Right lobe of liver (tissue), 6 donors: ENCODE results near the gene C1orf56. TPM values are rescaled to one million over a fixed set of nuclear protein-coding genes. Genes with fewer than 3 reads are reported as not detected.
A peak's percentile ranks its signal among the peaks of the same experiment; 100 is the strongest.

ENCODE experiments used
- ATAC-seq, 4 donors: fragments of 200-7000 bp; cut with Tn5 transposase; one replicate each; pipeline ENCODE4 v1.9.1; 2020; ENCODE audit warnings: mild to moderate bottlenecking in 4 of 4, moderate library complexity in 4 of 4
- DNase-seq, 3 donors: peaks; one replicate each; pipeline ENCODE4 v3.0.0-alpha.2; 2020
- H3K27ac ChIP-seq, 3 donors: fragments of 200-600 bp; one replicate each; pipeline ENCODE4 v1.8.0; 2022
- H3K27me3 ChIP-seq, 2 donors: fragments of 200-600 bp; one replicate each; pipeline ENCODE4 v1.8.0; 2022
- H3K36me3 ChIP-seq, 4 donors: fragments of 200-600 bp; sonication (generic) in 1 of 4; one replicate each; pipeline versions ENCODE4 v1.5.1 to v1.8.0; 2017 to 2022; ENCODE audit warnings: control low read depth in 1 of 4
- H3K4me1 ChIP-seq, 4 donors: fragments of 200-600 bp; sonication (generic) in 1 of 4; one replicate each; pipeline versions ENCODE4 v1.5.1 to v1.8.0; 2017 to 2022; ENCODE audit warnings: control low read depth in 1 of 4
- H3K4me3 ChIP-seq, 3 donors: fragments of 200-600 bp; one replicate each; pipeline ENCODE4 v1.8.0; 2022
- H3K9me3 ChIP-seq, 4 donors: fragments of 200-600 bp; sonication (generic) in 1 of 4; one replicate each; pipeline versions ENCODE4 v1.5.1 to v1.8.0; 2017 to 2022; ENCODE audit warnings: control low read depth in 1 of 4
- POLR2A ChIP-seq: fragments of 450-650 bp; IDR thresholded peaks from one replicate; pipeline ENCODE4 v1.6.1; 2017; ENCODE audit warnings: antibody characterized with exemption, mild to moderate bottlenecking
- WGBS: methylation state at CpG from one replicate; pipeline ENCODE4 v1.1.6; 2018; ENCODE audit warnings: low coverage, low lambda C conversion rate; ENCODE audit not compliant: insufficient coverage; ENCODE audit errors: missing lambda C conversion rate; 5-methylcytosine and 5-hydroxymethylcytosine counted together
- intact Hi-C, 2 donors: fragments of 100-400 bp; cut with DNase I; formaldehyde crosslinking; loops; one replicate each; pipeline versions ENCODE4 v1.11.2 to v1.14.1; 2022
- total RNA-seq, 6 experiments: library from RNA; depleted of rRNA in 2 of 6; stranded (reverse); fragments of >200 nt in 2 of 6; fragmentation: NEBNext Ultra II Directional in 3 of 6; extraction: Animal tissue kit (Norgen Biotek cat#: 25700) in 3 of 6; gene quantifications; one replicate each; pipeline versions ENCODE4 v1.1.0 to v1.2.4, GENCODE V29; 2016 to 2023
- TF ChIP-seq, protein P1 (sequence below), 4 donors: fragments of 200-600 bp in 3 of 4; fragments of 450-650 bp in 1 of 4; IDR thresholded peaks; one replicate each; pipeline versions ENCODE4 v1.5.1 to v1.8.0; 2016 to 2022; ENCODE audit warnings: antibody characterized with exemption in 4 of 4, mild to moderate bottlenecking in 2 of 4
- donor health status: DM: no; HTN: yes; CAD: no.
- donor health status: DM: no; HTN: no; CAD: no.
- donor health status: DM: no; HTN: no; CAD: no.
- donor health status: DM: no; HTN: yes; CAD: no.
- donor health status: DM: no; HTN: yes; CAD: no.

The C1orf56 gene
- total RNA-seq, 6 experiments from 2014 or later: 2.4 to 5.7 (median 3.8) TPM

DNA sequence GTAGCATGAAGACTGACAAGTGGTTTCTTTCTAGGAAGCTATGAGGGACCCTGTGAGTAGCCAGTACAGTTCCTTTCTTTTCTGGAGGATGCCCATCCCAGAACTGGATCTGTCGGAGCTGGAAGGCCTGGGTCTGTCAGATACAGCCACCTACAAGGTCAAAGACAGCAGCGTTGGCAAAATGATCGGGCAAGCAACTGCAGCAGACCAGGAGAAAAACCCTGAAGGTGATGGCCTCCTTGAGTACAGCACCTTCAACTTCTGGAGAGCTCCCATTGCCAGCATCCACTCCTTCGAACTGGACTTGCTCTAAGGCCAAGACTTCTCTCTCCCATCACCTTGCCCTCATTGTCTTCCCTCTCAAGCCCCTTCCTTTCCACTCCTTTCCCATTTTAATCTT lies 19.6 kb downstream of the C1orf56 start:
- 90% methylated on average over 4 of the region's 4 CpGs for WGBS
- intact Hi-C loops: no loop called here
- H3K36me3 ChIP-seq: no peaks in the 10 kb centered on the region

DNA sequence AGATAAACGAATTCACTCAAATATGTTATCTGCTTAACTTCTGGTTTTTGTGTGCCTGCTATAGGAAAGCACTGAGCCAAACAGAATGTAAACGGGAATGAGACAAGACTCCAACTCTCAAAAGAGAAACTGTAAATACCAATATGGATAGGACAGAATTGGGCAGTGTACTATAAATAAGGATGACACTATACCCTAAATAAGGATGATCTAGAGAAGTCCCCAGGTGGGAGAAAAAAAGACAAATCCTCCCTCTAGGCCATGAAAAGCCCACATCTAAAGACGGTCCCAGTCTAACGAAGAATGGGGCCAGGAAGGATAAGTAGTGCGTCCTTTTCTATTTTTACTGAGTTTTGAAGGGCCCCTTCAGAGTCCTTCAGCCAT lies 21.5 kb downstream of the C1orf56 start:
- H3K27me3 ChIP-seq: no peaks in the 10 kb centered on the region
- ATAC-seq: no peak
- no peak for DNase-seq
- H3K27ac ChIP-seq: no peak overlapping the region
- TF ChIP-seq, protein P1, sequence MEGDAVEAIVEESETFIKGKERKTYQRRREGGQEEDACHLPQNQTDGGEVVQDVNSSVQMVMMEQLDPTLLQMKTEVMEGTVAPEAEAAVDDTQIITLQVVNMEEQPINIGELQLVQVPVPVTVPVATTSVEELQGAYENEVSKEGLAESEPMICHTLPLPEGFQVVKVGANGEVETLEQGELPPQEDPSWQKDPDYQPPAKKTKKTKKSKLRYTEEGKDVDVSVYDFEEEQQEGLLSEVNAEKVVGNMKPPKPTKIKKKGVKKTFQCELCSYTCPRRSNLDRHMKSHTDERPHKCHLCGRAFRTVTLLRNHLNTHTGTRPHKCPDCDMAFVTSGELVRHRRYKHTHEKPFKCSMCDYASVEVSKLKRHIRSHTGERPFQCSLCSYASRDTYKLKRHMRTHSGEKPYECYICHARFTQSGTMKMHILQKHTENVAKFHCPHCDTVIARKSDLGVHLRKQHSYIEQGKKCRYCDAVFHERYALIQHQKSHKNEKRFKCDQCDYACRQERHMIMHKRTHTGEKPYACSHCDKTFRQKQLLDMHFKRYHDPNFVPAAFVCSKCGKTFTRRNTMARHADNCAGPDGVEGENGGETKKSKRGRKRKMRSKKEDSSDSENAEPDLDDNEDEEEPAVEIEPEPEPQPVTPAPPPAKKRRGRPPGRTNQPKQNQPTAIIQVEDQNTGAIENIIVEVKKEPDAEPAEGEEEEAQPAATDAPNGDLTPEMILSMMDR (IDR thresholded peaks at IDR 0.05): no peak
- TF ChIP-seq POLR2A: no peak
- no peaks in the 10 kb centered on the region for H3K36me3 ChIP-seq
- no peaks in the 10 kb centered on the region for H3K9me3 ChIP-seq
- intact Hi-C loops: no loop called here
- peaks cover 0 to 23% (median 9%) of the 10 kb centered on the region in 4 donors for H3K4me1 ChIP-seq
- 88% methylated on average over 5 of the region's 5 CpGs for WGBS
- H3K4me3 ChIP-seq: no peak overlapping the region

More for the DNA sequence above, 19.6 kb downstream of the C1orf56 start:
- no peak for DNase-seq
- Histone ChIP-seq H3K27ac (no peak overlapping the region), H3K4me1 (peaks cover 0 to 23% (median 9%) of the 10 kb centered on the region in 4 donors), H3K9me3 (no peaks in the 10 kb centered on the region), H3K27me3 (no peaks in the 10 kb centered on the region), H3K4me3 (no peak overlapping the region)
- ATAC-seq: no peak
- no peak for TF ChIP-seq POLR2A
- TF ChIP-seq, protein P1 (IDR thresholded peaks at IDR 0.05): no peak

DNA sequence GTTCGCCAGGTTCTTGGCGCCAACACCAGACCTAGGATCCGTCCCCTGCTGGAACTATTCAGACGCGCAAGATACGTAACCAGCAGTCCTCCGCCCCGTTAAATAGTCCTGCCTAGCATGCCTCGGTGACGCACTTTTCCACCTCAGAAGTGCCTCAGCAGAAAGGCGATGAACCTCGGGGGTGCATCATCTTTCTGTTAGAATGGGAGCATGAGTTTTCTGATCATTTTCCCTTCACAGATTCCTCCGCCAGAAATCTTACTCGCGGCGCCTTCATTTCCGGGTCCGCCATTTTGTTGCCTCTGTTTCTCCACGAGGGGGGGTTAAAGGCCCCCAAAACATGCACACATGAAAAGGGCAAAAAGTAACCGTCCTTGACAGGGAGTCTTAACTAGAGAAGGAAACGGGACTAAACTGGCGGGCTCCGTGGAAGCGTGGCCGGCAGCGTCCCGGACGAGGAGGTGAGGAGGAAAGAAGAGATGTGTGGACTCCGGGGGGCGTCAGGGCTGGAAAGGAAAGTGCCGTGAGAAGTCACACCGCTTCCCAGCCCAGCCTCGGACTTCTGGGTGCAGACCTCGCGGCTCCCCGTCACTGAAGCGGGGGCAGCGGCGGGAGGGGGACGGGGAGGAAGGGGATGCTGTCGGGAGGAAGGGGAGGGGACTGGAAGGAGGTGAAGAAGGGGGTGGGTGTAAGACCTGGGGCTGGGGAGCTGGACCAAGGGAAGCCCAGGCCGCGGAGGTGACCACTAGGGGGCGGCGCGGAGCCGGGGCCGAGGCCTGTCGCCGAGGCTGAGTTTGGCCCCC lies 23.1 kb downstream of the C1orf56 start, which contains the start of gene GABPB2:
Gene GABPB2, plus strand, starts transcription at position 288 of the 803 bp plus-strand sequence. CDS start 17,429 bp downstream, outside the sequence.
- H3K4me3 ChIP-seq: peak within 1 kb of the TSS; percentile 83 to 94 (median 88)
- H3K4me1 ChIP-seq: peaks cover 0 to 13% (median 4%) of the 10 kb centered on the region in 4 donors
- intact Hi-C loops: no loop called here
- no peaks in the 10 kb centered on the region for H3K36me3 ChIP-seq
- TF ChIP-seq POLR2A: peak; percentile 52
- TF ChIP-seq, protein P1 (IDR thresholded peaks at IDR 0.05): peak; percentile 72 to 94 (median 90)
- peak within 1 kb of the TSS; percentile 95 to 98 (median 96) for H3K27ac ChIP-seq
- H3K9me3 ChIP-seq: no peaks in the 10 kb centered on the region
- DNase-seq (peak; percentile 90 to 93 (median 92)), ATAC-seq (peak; percentile 94 to 98 (median 95))
- WGBS: under 1% methylated on average over 37 of the region's 50 CpGs
- no peaks in the 10 kb centered on the region for H3K27me3 ChIP-seq

DNA sequence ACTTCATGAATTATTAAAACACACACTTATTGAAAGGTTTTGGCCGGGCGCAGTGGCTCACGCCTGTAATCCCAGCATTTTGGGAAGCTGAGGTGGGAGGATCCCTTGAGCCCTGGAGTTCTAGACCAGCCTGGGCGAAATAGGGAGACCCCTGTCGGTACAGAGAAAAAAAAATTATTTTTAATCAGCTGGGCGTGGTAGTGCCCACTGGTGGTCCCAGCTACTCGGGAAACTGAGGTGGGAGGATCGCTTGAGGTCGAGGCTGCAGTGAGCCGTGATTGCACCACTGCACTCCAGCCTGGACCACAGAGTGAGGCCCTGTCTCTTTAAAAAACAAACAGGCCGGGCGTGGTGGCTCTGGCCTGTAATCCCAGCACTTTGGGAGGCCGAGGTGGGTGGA lies 24.7 kb downstream of the C1orf56 start:
- Histone ChIP-seq H3K36me3 (no peaks in the 10 kb centered on the region), H3K27me3 (no peaks in the 10 kb centered on the region), H3K4me3 (no peak overlapping the region), H3K4me1 (peaks cover 0 to 11% (median 3%) of the 10 kb centered on the region in 4 donors), H3K9me3 (no peaks in the 10 kb centered on the region), H3K27ac (no peak overlapping the region)
- intact Hi-C loops: no loop called here
- WGBS: 67% methylated on average over 5 of the region's 13 CpGs
- TF ChIP-seq POLR2A: no peak
- TF ChIP-seq, protein P1 (IDR thresholded peaks at IDR 0.05): no peak
- ATAC-seq (no peak), DNase-seq (no peak)
